BJ (cell line): ENCODE measurements around the gene OR4D1. TPM values are rescaled to one million over a fixed set of nuclear protein-coding genes. Genes with fewer than 3 reads are reported as not detected.

Experiments
- CTCF ChIA-PET: fragments of 350-600 bp; formaldehyde crosslinking; extraction: SDS; loops from one replicate; lab custom pipeline; 2021; ENCODE audit warnings: antibody characterized with exemption, inconsistent platforms; lab: Yijun Ruan, JAX
- POLR2A ChIA-PET: fragments of 300-600 bp; sonication (Branson Sonifier 250); formaldehyde crosslinking; extraction: SDS; loops from one replicate; lab custom pipeline; 2021; ENCODE audit warnings: antibody characterized with exemption; lab: Charles Lee
- DNase-seq: peaks from one replicate; pipeline ENCODE4 v3.0.0-alpha.2; 2011; ENCODE audit warnings: low read depth
- H3K27me3 ChIP-seq: 2 replicates; pipeline ENCODE4 v1.6.0; 2011; ENCODE audit warnings: low read length; ENCODE audit not compliant: control insufficient read depth, insufficient read depth
- H3K36me3 ChIP-seq: 2 replicates; pipeline ENCODE4 v1.5.1; 2011; ENCODE audit warnings: low read length; ENCODE audit not compliant: control insufficient read depth, insufficient read depth
- H3K4me3 ChIP-seq: 2 replicates; pipeline ENCODE4 v1.5.1; 2011; ENCODE audit warnings: low read depth, mild to moderate bottlenecking, control low read depth, low read length
- CTCF ChIP-seq: IDR thresholded peaks from 2 replicates; pipeline ENCODE4 v1.5.1; 2011; ENCODE audit warnings: low read depth, mild to moderate bottlenecking, control low read depth, inconsistent platforms, low read length, moderate library complexity; ENCODE audit not compliant: insufficient read depth
- polyA plus RNA-seq: library from polyadenylated mRNA; depleted of rRNA; stranded (reverse); fragments of >200 nt; gene quantifications from 2 replicates; pipeline ENCODE4 v1.2.3, GENCODE V29; 2011

The OR4D1 gene
- polyA plus RNA-seq, 1 experiment = not detected

- no peaks in the 10 kb centered on the region; the same call in 1 of the 2 replicates for H3K27me3 ChIP-seq
- TF ChIP-seq CTCF = no peak
- H3K36me3 ChIP-seq = no peaks in the 10 kb centered on the region
- no peak for DNase-seq
- ChIA-PET CTCF (interaction anchor here (1.2 kb wide), 1 partner anchor 866 kb away, joined by 3 read pairs; no protein-coding TSS in a partner anchor), POLR2A (no interaction called here)
- H3K4me3 ChIP-seq = no peak overlapping the region
Measured at GRCh38 chr17:58109197-58109596, 39.0 kb upstream of the OR4D1 start.

- DNase-seq = no peak
- Histone ChIP-seq H3K27me3 (no peaks in the 10 kb centered on the region; the same call in 1 of the 2 replicates), H3K4me3 (no peak overlapping the region), H3K36me3 (no peaks in the 10 kb centered on the region)
- CTCF ChIA-PET = no interaction called here
- POLR2A ChIA-PET = no interaction called here
- TF ChIP-seq CTCF = no peak
Measured at GRCh38 chr17:58110012-58110411, 38.2 kb upstream of the OR4D1 start.

GRCh38 chr17:58111676-58112075 is 36.5 kb upstream of the OR4D1 start:
- ChIA-PET CTCF (interaction anchor here (1.1 to 1.7 kb wide), 7 partner anchors 13 to 317 kb away, joined by 3 to 15 read pairs (median 4); no protein-coding TSS in a partner anchor), POLR2A (no interaction called here)
- TF ChIP-seq CTCF = no peak
- DNase-seq = no peak
- Histone ChIP-seq H3K4me3 (no peak overlapping the region), H3K27me3 (peaks cover 3% of the 10 kb centered on the region), H3K36me3 (no peaks in the 10 kb centered on the region)

- ChIA-PET CTCF (interaction anchor here (0.6 to 2.4 kb wide), 32 partner anchors 11 to 977 kb away, joined by 3 to 15 read pairs (median 4); partner anchors contain the start of gene SRSF1), POLR2A (no interaction called here)
- Histone ChIP-seq H3K36me3 (no peaks in the 10 kb centered on the region), H3K27me3 (peaks cover 3% of the 10 kb centered on the region), H3K4me3 (no peak overlapping the region)
- TF ChIP-seq CTCF = peak; percentile 95
- no peak for DNase-seq
Measured at GRCh38 chr17:58112970-58113631, 35.1 kb upstream of the OR4D1 start.

GRCh38 chr17:58113947-58114346 is 34.2 kb upstream of the OR4D1 start:
- ChIA-PET POLR2A (no interaction called here), CTCF (interaction anchor here (0.7 to 2.4 kb wide), 7 partner anchors 9 to 871 kb away, joined by 3 to 11 read pairs (median 3); partner anchors contain the start of gene SRSF1)
- H3K27me3 ChIP-seq = peaks cover 3% of the 10 kb centered on the region
- H3K4me3 ChIP-seq = no peak overlapping the region
- no peak for TF ChIP-seq CTCF
- no peak for DNase-seq
- no peaks in the 10 kb centered on the region for H3K36me3 ChIP-seq
